Uterus (tissue), 4 donors: ENCODE data around the gene ACSL4. TPM values are rescaled to one million over a fixed set of nuclear protein-coding genes. Genes with fewer than 3 reads are reported as not detected.
"Not testable (repeated sequence)": the region's sequence is repeated elsewhere in the genome, so short reads cannot be mapped to it uniquely, and the experiment has no call there.

Source experiments
- DNase-seq, 2 donors: peaks; one replicate each; pipeline ENCODE4 v3.0.0-alpha.2; 2019 to 2020
- H3K27ac ChIP-seq, 2 donors: fragments of 200-600 bp; sonication (generic); 1 replicate in 1 of 2; 2 replicates in 1 of 2; pipeline ENCODE4 v1.5.1; 2016 to 2018
- H3K27me3 ChIP-seq, 2 donors: fragments of 200-600 bp; sonication (generic); one replicate each; pipeline ENCODE4 v1.5.1; 2018 to 2019; ENCODE audit warnings: control low read depth in 1 of 2
- H3K36me3 ChIP-seq, 2 donors: fragments of 200-600 bp; sonication (generic); one replicate each; pipeline ENCODE4 v1.5.1; 2019; ENCODE audit warnings: control low read depth in 1 of 2
- H3K4me1 ChIP-seq, 2 donors: fragments of 200-600 bp; sonication (generic); one replicate each; pipeline ENCODE4 v1.5.1; 2018 to 2019; ENCODE audit warnings: control low read depth in 1 of 2
- H3K4me3 ChIP-seq, 2 donors: fragments of 200-600 bp; sonication (generic); 1 replicate in 1 of 2; 2 replicates in 1 of 2; pipeline ENCODE4 v1.5.1; 2018 to 2019; ENCODE audit warnings: mild to moderate bottlenecking in 1 of 2
- H3K9me3 ChIP-seq, 2 donors: fragments of 200-600 bp; sonication (generic); one replicate each; pipeline ENCODE4 v1.5.1; 2019; ENCODE audit warnings: control low read depth in 1 of 2
- CTCF ChIP-seq, 4 experiments: fragments of 200-600 bp in 2 of 4; fragments of 450-650 bp in 2 of 4; sonication (generic) in 2 of 4; IDR thresholded peaks; one replicate each; pipeline ENCODE4 v1.5.1; 2016 to 2019; ENCODE audit warnings: antibody characterized with exemption in 4 of 4, mild to moderate bottlenecking in 2 of 4, moderate library complexity in 1 of 4
- POLR2A ChIP-seq, 2 donors: fragments of 450-650 bp; IDR thresholded peaks; one replicate each; pipeline ENCODE4 v1.6.1; 2016; ENCODE audit warnings: antibody characterized with exemption in 2 of 2, mild to moderate bottlenecking in 1 of 2, moderate library complexity in 1 of 2
- intact Hi-C: fragments of 100-400 bp; cut with DNase I; formaldehyde crosslinking; loops from one replicate; pipeline ENCODE4 v1.15.1; 2023; ENCODE audit warnings: low total_unique reads
- total RNA-seq, 4 donors: library from RNA; depleted of rRNA in 3 of 4; stranded (reverse); fragments of >200 nt in 3 of 4; gene quantifications; one replicate each; pipeline versions ENCODE4 v1.1.0 to v1.2.4, GENCODE V29; 2014 to 2023
- donor health status: DM: yes; HTN: yes; CAD: no.

Gene ACSL4
- total RNA-seq, 4 donors from 2014 or later = 8.5 to 55.6 (median 42.8) TPM

- Histone ChIP-seq H3K4me3 (no peak overlapping the region), H3K36me3 (no peaks in the 10 kb centered on the region), H3K9me3 (no peaks in the 10 kb centered on the region), H3K27ac (no peak overlapping the region), H3K27me3 (no peaks in the 10 kb centered on the region), H3K4me1 (no peaks in the 10 kb centered on the region)
- no peak for DNase-seq
- intact Hi-C loops = no loop called here
- TF ChIP-seq CTCF (IDR thresholded peaks at IDR 0.05) (no peak), POLR2A (IDR thresholded peaks at IDR 0.05) (no peak)
Observed at GRCh38 chrX:109742722-109743121, 9.7 kb upstream of the ACSL4 start.

GRCh38 chrX:109740896-109741295 lies 7.8 kb upstream of the ACSL4 start:
- H3K4me1 ChIP-seq, H3K27me3 ChIP-seq, H3K36me3 ChIP-seq, H3K27ac ChIP-seq, DNase-seq, H3K9me3 ChIP-seq, H3K4me3 ChIP-seq, intact Hi-C loops: not testable (repeated sequence)

- Histone ChIP-seq H3K27ac (no peak overlapping the region), H3K27me3 (no peaks in the 10 kb centered on the region), H3K9me3 (no peaks in the 10 kb centered on the region), H3K36me3 (no peaks in the 10 kb centered on the region), H3K4me3 (no peak overlapping the region), H3K4me1 (no peaks in the 10 kb centered on the region)
- no peak for TF ChIP-seq CTCF (IDR thresholded peaks at IDR 0.05)
- no peak for TF ChIP-seq POLR2A (IDR thresholded peaks at IDR 0.05)
- DNase-seq = no peak
- intact Hi-C loops = no loop called here
Observed at GRCh38 chrX:109740433-109740809, 7.4 kb upstream of the ACSL4 start.

GRCh38 chrX:109739625-109740432 lies 6.8 kb upstream of the ACSL4 start:
- Histone ChIP-seq H3K4me3 (no peak overlapping the region), H3K27me3 (no peaks in the 10 kb centered on the region), H3K36me3 (no peaks in the 10 kb centered on the region), H3K4me1 (no peaks in the 10 kb centered on the region), H3K27ac (no peak overlapping the region), H3K9me3 (no peaks in the 10 kb centered on the region)
- intact Hi-C loops = no loop called here
- TF ChIP-seq CTCF (IDR thresholded peaks at IDR 0.05) (no peak), POLR2A (IDR thresholded peaks at IDR 0.05) (no peak)
- DNase-seq = no peak

GRCh38 chrX:109735202-109735744 lies 2.2 kb upstream of the ACSL4 start:
- Histone ChIP-seq H3K27me3 (no peaks in the 10 kb centered on the region), H3K4me1 (no peaks in the 10 kb centered on the region), H3K9me3 (no peaks in the 10 kb centered on the region), H3K4me3 (no peak overlapping the region), H3K27ac (no peak overlapping the region), H3K36me3 (no peaks in the 10 kb centered on the region)
- TF ChIP-seq CTCF (IDR thresholded peaks at IDR 0.05) = no peak
- TF ChIP-seq POLR2A (IDR thresholded peaks at IDR 0.05) = no peak
- intact Hi-C loops = no loop called here
- no peak for DNase-seq
